GM23338 (cell line): ENCODE results near the gene ZFR2. TPM values are rescaled to one million over a fixed set of nuclear protein-coding genes. Genes with fewer than 3 reads are reported as not detected.

Source experiments
- ATAC-seq: fragments of 200-7000 bp; cut with Tn5 transposase; 3 replicates; pipeline ENCODE4 v1.9.1; 2020
- DNase-seq: peaks from one replicate; pipeline ENCODE4 v3.0.0-alpha.2; 2015; ENCODE audit warnings: low spot score
- H2AFZ ChIP-seq: fragments of 200-600 bp; sonication (generic); 2 replicates; pipeline ENCODE4 v1.8.0; 2016; ENCODE audit warnings: antibody characterized with exemption, mild to moderate bottlenecking, moderate library complexity
- H3F3A ChIP-seq: fragments of 200-600 bp; sonication (generic); replicated peaks from 2 replicates; pipeline ENCODE4 v1.8.0; 2017; ENCODE audit warnings: antibody characterized with exemption, mixed run types, low read depth
- H3K27ac ChIP-seq: fragments of 200-600 bp; sonication (generic); 2 replicates; pipeline ENCODE4 v1.6.1; 2016; ENCODE audit warnings: low read depth
- H3K27me3 ChIP-seq: fragments of 200-600 bp; sonication (generic); 2 replicates; pipeline ENCODE4 v1.8.0; 2016; ENCODE audit warnings: mild to moderate bottlenecking, mixed run types, moderate library complexity; ENCODE audit not compliant: insufficient read depth
- H3K36me3 ChIP-seq: fragments of 200-600 bp; sonication (generic); 2 replicates; pipeline ENCODE4 v1.8.0; 2016; ENCODE audit warnings: mild to moderate bottlenecking; ENCODE audit not compliant: insufficient read depth
- H3K4me1 ChIP-seq: fragments of 200-600 bp; sonication (generic); 2 replicates; pipeline ENCODE4 v1.8.0; 2016; ENCODE audit warnings: mild to moderate bottlenecking, moderate library complexity; ENCODE audit not compliant: insufficient read depth
- H3K4me2 ChIP-seq: fragments of 200-600 bp; sonication (generic); 2 replicates; pipeline ENCODE4 v1.7.1; 2017; ENCODE audit warnings: mixed run types
- H3K4me3 ChIP-seq: fragments of 200-600 bp; sonication (generic); 2 replicates; pipeline ENCODE4 v1.6.1; 2016; ENCODE audit warnings: mixed run types
- H3K79me2 ChIP-seq: fragments of 200-600 bp; sonication (generic); replicated peaks from 2 replicates; pipeline ENCODE4 v1.8.0; 2017; ENCODE audit warnings: mild to moderate bottlenecking; ENCODE audit not compliant: insufficient read depth
- H3K9me2 ChIP-seq: fragments of 200-600 bp; sonication (generic); 2 replicates; pipeline ENCODE4 v1.8.0; 2017; ENCODE audit not compliant: insufficient read depth
- H4K20me1 ChIP-seq: fragments of 200-600 bp; sonication (generic); replicated peaks from 2 replicates; pipeline ENCODE4 v1.8.0; 2017; ENCODE audit warnings: mild to moderate bottlenecking; ENCODE audit not compliant: insufficient read depth
- H3K27ac Mint-ChIP-seq: 2 replicates; pipeline ENCODE4 v1.8.0; 2020; ENCODE audit warnings: inconsistent platforms, mild to moderate bottlenecking, moderate library complexity, mixed read lengths
- H3K27me3 Mint-ChIP-seq: 3 replicates; pipeline ENCODE4 v1.8.0; 2022; ENCODE audit warnings: low read depth, mild to moderate bottlenecking, moderate library complexity, mixed read lengths, inconsistent platforms; ENCODE audit not compliant: insufficient read depth, poor library complexity
- H3K36me3 Mint-ChIP-seq: 3 replicates; pipeline ENCODE4 v1.8.0; 2021; ENCODE audit warnings: low read depth, mild to moderate bottlenecking, inconsistent platforms, moderate library complexity, mixed read lengths
- H3K4me1 Mint-ChIP-seq: 3 replicates; pipeline ENCODE4 v1.8.0; 2020; ENCODE audit warnings: mild to moderate bottlenecking, inconsistent platforms, mixed read lengths
- H3K4me3 Mint-ChIP-seq: 3 replicates; pipeline ENCODE4 v1.8.0; 2021; ENCODE audit warnings: moderate library complexity, mild to moderate bottlenecking, inconsistent platforms, mixed read lengths
- H3K9me3 Mint-ChIP-seq: 3 replicates; pipeline ENCODE4 v1.8.0; 2020; ENCODE audit warnings: moderate library complexity, mild to moderate bottlenecking, inconsistent platforms, mixed read lengths
- CREB1 ChIP-seq: fragments of 250-450 bp; sonication (Bioruptor Pico); IDR thresholded peaks from 2 replicates; pipeline ENCODE4 v1.5.0; 2020; ENCODE audit warnings: low read depth, mild to moderate bottlenecking, moderate library complexity
- EZH2 ChIP-seq: fragments of 200-600 bp; sonication (generic); IDR thresholded peaks from one replicate; pipeline ENCODE4 v1.8.0; 2017; ENCODE audit warnings: antibody characterized with exemption, mild to moderate bottlenecking, low read depth; ENCODE audit not compliant: unreplicated experiment
- JUNB ChIP-seq: IDR thresholded peaks from one replicate; pipeline ENCODE4 v1.6.1; 2016; ENCODE audit warnings: antibody characterized with exemption; ENCODE audit not compliant: unreplicated experiment
- NANOG ChIP-seq: IDR thresholded peaks from 2 replicates; pipeline ENCODE4 v1.6.1; 2016; ENCODE audit warnings: antibody characterized with exemption, borderline replicate concordance
- POLR2AphosphoS5 ChIP-seq: IDR thresholded peaks from 2 replicates; pipeline ENCODE4 v1.6.1; 2016; ENCODE audit warnings: antibody characterized with exemption, low read depth
- STAT1 ChIP-seq: IDR thresholded peaks from one replicate; pipeline ENCODE4 v1.6.1; 2016; ENCODE audit warnings: antibody characterized with exemption; ENCODE audit not compliant: unreplicated experiment
- ZNF114 ChIP-seq: fragments of 250-450 bp; sonication (Bioruptor Pico); IDR thresholded peaks from 2 replicates; pipeline ENCODE4 v1.5.0; 2020; ENCODE audit warnings: mild to moderate bottlenecking, moderate library complexity
- polyA plus RNA-seq: library from polyadenylated mRNA; unstranded; fragments of >200 nt; fragmentation: Nextera tagmentation; extraction: Ambion mirVana; gene quantifications from 2 replicates; pipeline ENCODE4 v1.2.1, GENCODE V29; 2016
- total RNA-seq: library from RNA; depleted of rRNA; stranded (reverse); fragments of >200 nt; shearing (Covaris generic); gene quantifications from 2 replicates; pipeline ENCODE4 v1.2.3, GENCODE V29; 2014
- TF ChIP-seq, protein P1 (sequence below): IDR thresholded peaks from 2 replicates; pipeline ENCODE4 v1.6.1; 2016; ENCODE audit warnings: antibody characterized with exemption
- TF ChIP-seq, protein P2 (sequence below): fragments of 250-450 bp; sonication (Bioruptor Pico); IDR thresholded peaks from 2 replicates; pipeline ENCODE4 v1.5.0; 2020; ENCODE audit warnings: mild to moderate bottlenecking, moderate library complexity
- TF ChIP-seq, protein P3 (sequence below), 2 experiments: fragments of 200-600 bp in 1 of 2; sonication (generic) in 1 of 2; conservative IDR thresholded peaks; 2 replicates each; pipeline versions ENCODE4 v1.5.1 to v1.6.1; 2016 to 2017; ENCODE audit warnings: antibody characterized with exemption in 2 of 2, low read depth in 2 of 2, mild to moderate bottlenecking in 2 of 2, moderate library complexity in 1 of 2

ZFR2 gene
- total and polyA plus RNA-seq, 2 experiments from 2014 or later = 15.8 to 31.3 TPM

DNA sequence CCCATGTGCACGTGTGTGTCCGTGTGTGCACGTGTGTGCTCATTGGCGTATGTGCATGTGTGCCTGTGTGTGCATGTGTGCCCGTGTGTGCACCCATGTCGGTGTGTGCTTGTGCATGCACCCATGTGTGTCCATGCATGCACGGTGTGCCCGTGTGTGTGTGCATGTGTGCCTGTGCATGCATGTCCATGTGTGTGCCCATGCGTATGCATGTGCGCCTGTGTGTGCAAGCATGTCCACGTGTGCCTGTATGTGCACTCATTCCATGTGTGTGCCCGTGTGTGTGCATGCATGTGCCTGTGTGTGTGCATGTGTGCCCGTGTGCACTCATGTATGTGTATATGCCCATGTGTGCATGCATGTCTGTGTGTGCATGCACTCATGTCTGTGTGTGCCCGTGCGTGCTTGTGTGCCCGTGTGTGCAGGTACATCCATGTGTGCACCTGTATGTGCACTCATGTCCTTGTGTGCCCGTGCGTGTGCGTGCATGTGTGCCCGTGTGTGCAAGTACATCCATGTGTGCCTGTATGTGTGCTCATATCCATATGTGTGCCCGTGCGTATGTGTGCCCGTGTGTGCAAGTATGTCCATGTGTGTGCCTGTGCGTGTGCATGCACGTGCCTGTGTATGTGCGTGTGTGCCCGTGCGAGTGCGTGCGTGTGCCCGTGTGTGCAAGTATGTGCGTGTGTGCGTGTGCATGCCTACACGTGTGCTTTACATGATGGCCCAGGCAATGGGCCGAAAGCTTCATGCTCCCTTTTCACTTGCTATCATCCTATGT is 61.1 kb downstream of the ZFR2 start:
- TF ChIP-seq EZH2 (no peak), POLR2AphosphoS5 (no peak), STAT1 (no peak), NANOG (no peak), ZNF114 (no peak), CREB1 (no peak), JUNB (no peak)
- TF ChIP-seq, protein P1, sequence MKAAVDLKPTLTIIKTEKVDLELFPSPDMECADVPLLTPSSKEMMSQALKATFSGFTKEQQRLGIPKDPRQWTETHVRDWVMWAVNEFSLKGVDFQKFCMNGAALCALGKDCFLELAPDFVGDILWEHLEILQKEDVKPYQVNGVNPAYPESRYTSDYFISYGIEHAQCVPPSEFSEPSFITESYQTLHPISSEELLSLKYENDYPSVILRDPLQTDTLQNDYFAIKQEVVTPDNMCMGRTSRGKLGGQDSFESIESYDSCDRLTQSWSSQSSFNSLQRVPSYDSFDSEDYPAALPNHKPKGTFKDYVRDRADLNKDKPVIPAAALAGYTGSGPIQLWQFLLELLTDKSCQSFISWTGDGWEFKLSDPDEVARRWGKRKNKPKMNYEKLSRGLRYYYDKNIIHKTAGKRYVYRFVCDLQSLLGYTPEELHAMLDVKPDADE = no peak
- TF ChIP-seq, protein P2, sequence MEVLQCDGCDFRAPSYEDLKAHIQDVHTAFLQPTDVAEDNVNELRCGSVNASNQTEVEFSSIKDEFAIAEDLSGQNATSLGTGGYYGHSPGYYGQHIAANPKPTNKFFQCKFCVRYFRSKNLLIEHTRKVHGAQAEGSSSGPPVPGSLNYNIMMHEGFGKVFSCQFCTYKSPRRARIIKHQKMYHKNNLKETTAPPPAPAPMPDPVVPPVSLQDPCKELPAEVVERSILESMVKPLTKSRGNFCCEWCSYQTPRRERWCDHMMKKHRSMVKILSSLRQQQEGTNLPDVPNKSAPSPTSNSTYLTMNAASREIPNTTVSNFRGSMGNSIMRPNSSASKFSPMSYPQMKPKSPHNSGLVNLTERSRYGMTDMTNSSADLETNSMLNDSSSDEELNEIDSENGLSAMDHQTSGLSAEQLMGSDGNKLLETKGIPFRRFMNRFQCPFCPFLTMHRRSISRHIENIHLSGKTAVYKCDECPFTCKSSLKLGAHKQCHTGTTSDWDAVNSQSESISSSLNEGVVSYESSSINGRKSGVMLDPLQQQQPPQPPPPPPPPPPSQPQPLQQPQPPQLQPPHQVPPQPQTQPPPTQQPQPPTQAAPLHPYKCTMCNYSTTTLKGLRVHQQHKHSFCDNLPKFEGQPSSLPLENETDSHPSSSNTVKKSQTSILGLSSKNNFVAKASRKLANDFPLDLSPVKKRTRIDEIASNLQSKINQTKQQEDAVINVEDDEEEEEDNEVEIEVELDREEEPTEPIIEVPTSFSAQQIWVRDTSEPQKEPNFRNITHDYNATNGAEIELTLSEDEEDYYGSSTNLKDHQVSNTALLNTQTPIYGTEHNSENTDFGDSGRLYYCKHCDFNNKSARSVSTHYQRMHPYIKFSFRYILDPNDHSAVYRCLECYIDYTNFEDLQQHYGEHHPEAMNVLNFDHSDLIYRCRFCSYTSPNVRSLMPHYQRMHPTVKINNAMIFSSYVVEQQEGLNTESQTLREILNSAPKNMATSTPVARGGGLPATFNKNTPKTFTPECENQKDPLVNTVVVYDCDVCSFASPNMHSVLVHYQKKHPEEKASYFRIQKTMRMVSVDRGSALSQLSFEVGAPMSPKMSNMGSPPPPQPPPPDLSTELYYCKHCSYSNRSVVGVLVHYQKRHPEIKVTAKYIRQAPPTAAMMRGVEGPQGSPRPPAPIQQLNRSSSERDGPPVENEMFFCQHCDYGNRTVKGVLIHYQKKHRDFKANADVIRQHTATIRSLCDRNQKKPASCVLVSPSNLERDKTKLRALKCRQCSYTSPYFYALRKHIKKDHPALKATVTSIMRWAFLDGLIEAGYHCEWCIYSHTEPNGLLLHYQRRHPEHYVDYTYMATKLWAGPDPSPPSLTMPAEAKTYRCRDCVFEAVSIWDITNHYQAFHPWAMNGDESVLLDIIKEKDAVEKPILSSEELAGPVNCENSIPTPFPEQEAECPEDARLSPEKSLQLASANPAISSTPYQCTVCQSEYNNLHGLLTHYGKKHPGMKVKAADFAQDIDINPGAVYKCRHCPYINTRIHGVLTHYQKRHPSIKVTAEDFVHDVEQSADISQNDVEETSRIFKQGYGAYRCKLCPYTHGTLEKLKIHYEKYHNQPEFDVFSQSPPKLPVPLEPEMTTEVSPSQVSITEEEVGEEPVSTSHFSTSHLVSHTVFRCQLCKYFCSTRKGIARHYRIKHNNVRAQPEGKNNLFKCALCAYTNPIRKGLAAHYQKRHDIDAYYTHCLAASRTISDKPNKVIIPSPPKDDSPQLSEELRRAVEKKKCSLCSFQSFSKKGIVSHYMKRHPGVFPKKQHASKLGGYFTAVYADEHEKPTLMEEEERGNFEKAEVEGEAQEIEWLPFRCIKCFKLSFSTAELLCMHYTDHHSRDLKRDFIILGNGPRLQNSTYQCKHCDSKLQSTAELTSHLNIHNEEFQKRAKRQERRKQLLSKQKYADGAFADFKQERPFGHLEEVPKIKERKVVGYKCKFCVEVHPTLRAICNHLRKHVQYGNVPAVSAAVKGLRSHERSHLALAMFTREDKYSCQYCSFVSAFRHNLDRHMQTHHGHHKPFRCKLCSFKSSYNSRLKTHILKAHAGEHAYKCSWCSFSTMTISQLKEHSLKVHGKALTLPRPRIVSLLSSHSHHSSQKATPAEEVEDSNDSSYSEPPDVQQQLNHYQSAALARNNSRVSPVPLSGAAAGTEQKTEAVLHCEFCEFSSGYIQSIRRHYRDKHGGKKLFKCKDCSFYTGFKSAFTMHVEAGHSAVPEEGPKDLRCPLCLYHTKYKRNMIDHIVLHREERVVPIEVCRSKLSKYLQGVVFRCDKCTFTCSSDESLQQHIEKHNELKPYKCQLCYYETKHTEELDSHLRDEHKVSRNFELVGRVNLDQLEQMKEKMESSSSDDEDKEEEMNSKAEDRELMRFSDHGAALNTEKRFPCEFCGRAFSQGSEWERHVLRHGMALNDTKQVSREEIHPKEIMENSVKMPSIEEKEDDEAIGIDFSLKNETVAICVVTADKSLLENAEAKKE = no peak
- TF ChIP-seq, protein P3, sequence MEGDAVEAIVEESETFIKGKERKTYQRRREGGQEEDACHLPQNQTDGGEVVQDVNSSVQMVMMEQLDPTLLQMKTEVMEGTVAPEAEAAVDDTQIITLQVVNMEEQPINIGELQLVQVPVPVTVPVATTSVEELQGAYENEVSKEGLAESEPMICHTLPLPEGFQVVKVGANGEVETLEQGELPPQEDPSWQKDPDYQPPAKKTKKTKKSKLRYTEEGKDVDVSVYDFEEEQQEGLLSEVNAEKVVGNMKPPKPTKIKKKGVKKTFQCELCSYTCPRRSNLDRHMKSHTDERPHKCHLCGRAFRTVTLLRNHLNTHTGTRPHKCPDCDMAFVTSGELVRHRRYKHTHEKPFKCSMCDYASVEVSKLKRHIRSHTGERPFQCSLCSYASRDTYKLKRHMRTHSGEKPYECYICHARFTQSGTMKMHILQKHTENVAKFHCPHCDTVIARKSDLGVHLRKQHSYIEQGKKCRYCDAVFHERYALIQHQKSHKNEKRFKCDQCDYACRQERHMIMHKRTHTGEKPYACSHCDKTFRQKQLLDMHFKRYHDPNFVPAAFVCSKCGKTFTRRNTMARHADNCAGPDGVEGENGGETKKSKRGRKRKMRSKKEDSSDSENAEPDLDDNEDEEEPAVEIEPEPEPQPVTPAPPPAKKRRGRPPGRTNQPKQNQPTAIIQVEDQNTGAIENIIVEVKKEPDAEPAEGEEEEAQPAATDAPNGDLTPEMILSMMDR (conservative IDR thresholded peaks at IDR 0.05; ENCODE audit: low read depth in 2 of 2) = no peak
- H3K27ac ChIP-seq = no peak overlapping the region
- H3K79me2 ChIP-seq = no peaks in the 10 kb centered on the region
- no peaks in the 10 kb centered on the region for H4K20me1 ChIP-seq
- peaks cover 9% of the 10 kb centered on the region for H3F3A ChIP-seq
- Mint-ChIP-seq H3K9me3 (peaks cover 4% of the 10 kb centered on the region; the same call in 1 of the 3 replicates), H3K27ac (no peak overlapping the region; the same call in 1 of the 2 replicates), H3K36me3 (no peaks in the 10 kb centered on the region), H3K4me3 (no peak overlapping the region; the same call in 2 of the 3 replicates), H3K27me3 (peaks cover 16% of the 10 kb centered on the region), H3K4me1 (no peaks in the 10 kb centered on the region; the same call in 2 of the 3 replicates)
- ATAC-seq (no peak), DNase-seq (no peak)
- H3K9me2 ChIP-seq = no peaks in the 10 kb centered on the region
- no peaks in the 10 kb centered on the region for H3K36me3 ChIP-seq
- no peak overlapping the region for H3K4me2 ChIP-seq
- H3K4me1 ChIP-seq = no peaks in the 10 kb centered on the region
- H2AFZ ChIP-seq = no peak overlapping the region
- H3K27me3 ChIP-seq = no peaks in the 10 kb centered on the region
- H3K4me3 ChIP-seq = no peak overlapping the region
